GM23338 (cell line): ENCODE measurements around the gene MRGPRF. TPM values are rescaled to one million over a fixed set of nuclear protein-coding genes. Genes with fewer than 3 reads are reported as not detected.

ENCODE experiments used
- JUNB ChIP-seq: IDR thresholded peaks from one replicate; pipeline ENCODE4 v1.6.1; 2016; ENCODE audit warnings: antibody characterized with exemption; ENCODE audit not compliant: unreplicated experiment
- REST ChIP-seq: IDR thresholded peaks from one replicate; pipeline ENCODE4 v1.6.1; 2018; ENCODE audit warnings: antibody characterized with exemption; ENCODE audit not compliant: unreplicated experiment
- polyA plus RNA-seq: library from polyadenylated mRNA; unstranded; fragments of >200 nt; fragmentation: Nextera tagmentation; extraction: Ambion mirVana; gene quantifications from 2 replicates; pipeline ENCODE4 v1.2.1, GENCODE V29; 2016
- total RNA-seq: library from RNA; depleted of rRNA; stranded (reverse); fragments of >200 nt; shearing (Covaris generic); gene quantifications from 2 replicates; pipeline ENCODE4 v1.2.3, GENCODE V29; 2014; rRNA removed

MRGPRF gene
- total and polyA plus RNA-seq, 2 experiments from 2014 or later, result 3.3 to 9.0 TPM

GRCh38 chr11:68954836-68955606 is 58.0 kb downstream of the MRGPRF start (continued):
- no peak for TF ChIP-seq JUNB
- TF ChIP-seq REST, result no peak

Other genes starting within 250 kb of the MRGPRF start
- 9.5 and 11.5 TPM in 2 replicates for gene CPT1A, start 171.3 kb downstream of the MRGPRF start, total RNA-seq
- 2.6 and 4.3 TPM in 2 replicates for gene CPT1A, start 171.3 kb downstream of the MRGPRF start, polyA plus RNA-seq
- gene MRPL21, start 109.4 kb downstream of the MRGPRF start, total RNA-seq, result 46.6 and 62.4 TPM in 2 replicates
- gene MRPL21, start 109.4 kb downstream of the MRGPRF start, polyA plus RNA-seq, result 232 and 238 TPM in 2 replicates
- 13.7 and 27.7 TPM in 2 replicates for gene IGHMBP2, start 109.4 kb downstream of the MRGPRF start, total RNA-seq
- 14.3 TPM in 2 replicates for gene IGHMBP2, start 109.4 kb downstream of the MRGPRF start, polyA plus RNA-seq
- not detected in 2 replicates for gene MRGPRD, start 32.3 kb downstream of the MRGPRF start, total RNA-seq
- gene MRGPRD, start 32.3 kb downstream of the MRGPRF start, polyA plus RNA-seq, result not detected in 2 replicates
- 14.7 and 15.1 TPM in 2 replicates for gene TPCN2, start 35.7 kb upstream of the MRGPRF start, total RNA-seq
- gene TPCN2, start 35.7 kb upstream of the MRGPRF start, polyA plus RNA-seq, result 5.8 and 6.5 TPM in 2 replicates
- 0.38 TPM in 1 of 2 replicates, not detected in the other for gene SMIM38, start 142.7 kb upstream of the MRGPRF start, total RNA-seq
- not detected in 2 replicates for gene SMIM38, start 142.7 kb upstream of the MRGPRF start, polyA plus RNA-seq